GDM1 (cell line): ENCODE results near the gene EPB42.
"Not testable (repeated sequence)": the region's sequence is repeated elsewhere in the genome, so short reads cannot be mapped to it uniquely, and the experiment has no call there.

Experiments used
- DNase-seq: peaks from one replicate; lab custom pipeline; 2025; lab: John Stamatoyannopoulos, UW

EPB42 gene

DNA sequence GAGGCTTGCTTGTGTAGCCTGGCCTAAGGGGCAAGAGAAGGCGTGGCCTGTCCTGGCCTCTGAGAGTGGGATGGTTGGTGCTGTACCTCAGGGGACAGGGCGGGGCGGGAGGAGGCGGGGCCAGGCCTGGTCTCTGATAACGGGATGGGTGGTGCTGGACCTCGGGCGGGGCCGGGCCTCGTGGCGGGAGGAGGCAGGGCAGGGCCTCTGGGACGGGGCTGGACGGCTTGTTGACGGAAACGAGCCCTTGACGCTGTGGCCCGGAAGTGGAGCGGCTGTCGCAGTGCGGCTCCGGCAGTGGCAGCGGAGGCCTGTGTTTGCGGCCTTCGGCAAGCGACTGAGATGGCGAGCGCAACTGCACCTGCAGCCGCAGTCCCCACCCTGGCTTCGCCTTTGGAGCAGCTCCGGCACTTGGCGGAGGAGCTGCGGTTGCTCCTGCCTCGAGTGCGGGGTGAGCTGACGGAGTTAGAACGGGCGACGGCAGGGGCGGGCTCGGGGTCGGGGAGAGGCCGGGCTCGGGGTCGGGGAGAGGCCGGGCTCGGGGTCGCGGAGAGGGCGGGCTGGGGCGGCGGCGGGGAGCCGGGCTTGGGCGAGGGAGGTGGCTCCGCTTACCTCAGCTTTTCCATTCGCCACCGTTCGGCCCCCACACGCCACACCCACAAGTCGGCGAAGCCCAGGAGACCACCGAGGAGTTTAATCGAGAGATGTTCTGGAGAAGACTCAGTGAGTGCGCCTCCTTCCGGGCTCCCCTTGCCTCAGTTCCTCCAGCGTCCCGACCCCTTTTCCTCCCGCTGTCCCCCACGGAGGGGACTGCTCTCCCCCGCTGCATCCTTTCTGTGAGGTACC is 35.4 kb downstream of the EPB42 start, which contains the start of gene CCNDBP1:
Gene CCNDBP1, plus strand, starts transcription at position 247 of the 846 bp plus-strand sequence. Its CDS starts 96 bp downstream, at position 343.
- peak; percentile 86 for DNase-seq

DNA sequence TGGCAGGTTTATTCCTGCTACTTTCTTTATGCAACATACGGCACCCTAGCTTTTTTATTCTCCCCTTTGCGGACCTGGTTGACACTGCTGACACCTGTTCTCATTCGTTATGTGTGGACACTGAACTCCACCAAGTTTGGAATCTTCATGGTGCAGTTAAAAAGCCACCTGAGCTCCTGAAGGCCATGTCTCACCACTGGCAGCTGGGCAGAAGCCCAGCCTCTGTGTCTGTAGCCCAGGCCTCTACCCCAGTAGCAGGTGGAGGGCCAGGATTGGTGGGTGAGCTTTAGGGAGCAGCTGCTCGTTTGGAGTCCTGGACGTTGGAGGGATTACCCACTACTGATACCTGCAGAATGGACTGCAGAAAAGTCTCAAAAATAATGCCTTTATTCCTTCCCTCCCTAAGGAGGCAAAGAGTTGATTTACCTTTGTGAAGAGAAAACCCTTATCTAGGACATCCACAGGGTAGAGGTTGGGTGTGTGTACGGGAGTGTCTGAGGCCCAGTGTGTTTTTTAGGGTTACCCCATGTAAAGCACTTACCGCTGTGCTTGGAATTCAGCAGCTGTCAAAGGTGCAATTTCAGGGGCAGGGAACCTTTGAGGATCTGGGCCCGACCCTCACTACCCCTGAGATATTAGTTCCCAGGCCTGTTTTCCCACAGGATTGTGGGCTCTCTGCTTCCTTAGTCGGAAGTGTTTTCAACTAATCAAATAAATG is 36.3 kb downstream of the EPB42 start:
- DNase-seq, result no peak

DNA sequence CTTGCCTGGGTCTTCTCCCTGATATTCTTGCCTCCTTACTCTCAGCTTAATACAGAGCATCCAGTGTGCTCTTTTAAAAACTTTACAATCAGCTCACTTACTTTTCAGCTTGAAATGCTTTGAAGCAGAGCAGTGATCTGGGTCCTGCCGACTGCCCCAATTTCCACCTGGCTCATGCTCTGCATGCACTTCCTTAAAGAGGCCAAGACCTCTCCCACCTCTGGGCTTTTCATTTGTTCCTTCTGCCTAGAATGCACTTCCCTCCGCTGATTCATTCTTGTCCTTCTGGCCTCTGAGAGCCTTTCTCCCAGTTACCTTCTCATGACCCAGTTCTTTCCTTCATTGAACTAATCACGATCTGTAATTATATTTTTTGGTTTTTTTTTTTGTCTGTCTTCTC is 37.5 kb downstream of the EPB42 start:
- DNase-seq, result no peak

DNA sequence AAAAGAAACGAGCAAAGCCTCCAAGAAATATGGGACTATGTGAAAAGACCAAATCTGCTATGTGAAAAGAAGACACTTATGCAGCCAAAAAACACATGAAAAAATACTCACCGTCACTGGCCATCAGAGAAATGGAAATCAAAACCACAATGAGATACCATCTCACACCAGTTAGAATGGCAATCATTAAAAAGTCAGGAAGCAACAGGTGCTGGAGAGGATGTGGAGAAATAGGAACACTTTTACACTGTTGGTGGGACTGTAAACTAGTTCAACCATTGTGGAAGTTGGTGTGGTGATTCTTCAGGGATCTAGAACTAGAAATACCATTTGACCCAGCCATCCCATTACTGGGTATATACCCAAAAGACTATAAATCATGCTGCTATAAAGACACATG is 43.7 kb downstream of the EPB42 start:
- DNase-seq, result not testable (repeated sequence)

DNA sequence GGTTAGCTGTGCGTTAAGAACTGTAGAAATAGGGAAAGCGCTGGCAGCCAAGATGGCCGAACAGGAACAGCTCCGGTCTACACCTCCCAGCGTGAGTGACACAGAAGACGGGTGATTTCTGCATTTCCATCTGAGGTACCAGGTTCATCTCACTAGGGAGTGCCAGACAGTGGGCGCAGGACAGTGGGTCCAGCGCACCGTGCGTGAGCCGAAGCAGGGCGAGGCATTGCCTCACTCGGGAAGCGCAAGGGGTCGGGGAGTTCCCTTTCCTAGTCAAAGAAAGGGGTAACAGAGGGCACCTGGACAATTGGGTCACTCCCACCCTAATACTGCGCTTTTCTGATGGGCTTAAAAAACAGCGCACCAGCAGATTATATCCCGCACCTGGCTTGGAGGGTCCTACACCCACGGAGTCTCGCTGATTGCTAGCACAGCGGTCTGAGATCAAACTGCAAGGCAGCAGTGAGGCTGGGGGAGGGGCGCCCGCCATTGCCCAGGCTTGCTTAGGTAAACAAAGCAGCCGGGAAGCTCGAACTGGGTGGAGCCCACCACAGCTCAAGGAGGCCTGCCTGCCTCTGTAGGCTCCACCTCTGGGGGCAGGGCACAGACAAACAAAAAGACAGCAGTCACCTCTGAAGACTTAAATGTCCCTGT is 45.0 kb downstream of the EPB42 start:
- DNase-seq, result not testable (repeated sequence)

DNA sequence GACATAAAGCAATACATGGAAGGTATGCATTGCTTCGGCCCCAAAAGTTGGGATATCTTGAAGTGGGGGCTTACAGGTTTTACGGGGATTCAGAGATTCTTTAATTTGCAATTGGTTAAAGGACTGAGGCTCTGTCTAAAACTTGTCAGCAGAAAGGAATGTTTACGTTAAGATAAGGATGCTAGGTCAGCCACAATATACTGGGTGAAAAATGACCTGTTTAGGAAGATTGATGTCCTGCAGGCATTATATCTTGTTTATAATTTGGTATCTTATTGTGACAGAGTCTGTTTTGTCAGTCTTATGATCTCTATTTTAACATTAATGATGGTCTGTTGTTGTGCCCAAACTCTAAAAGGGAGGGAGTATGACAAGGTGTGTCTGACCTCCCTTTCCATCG is 50.9 kb downstream of the EPB42 start:
- DNase-seq, result no peak

DNA sequence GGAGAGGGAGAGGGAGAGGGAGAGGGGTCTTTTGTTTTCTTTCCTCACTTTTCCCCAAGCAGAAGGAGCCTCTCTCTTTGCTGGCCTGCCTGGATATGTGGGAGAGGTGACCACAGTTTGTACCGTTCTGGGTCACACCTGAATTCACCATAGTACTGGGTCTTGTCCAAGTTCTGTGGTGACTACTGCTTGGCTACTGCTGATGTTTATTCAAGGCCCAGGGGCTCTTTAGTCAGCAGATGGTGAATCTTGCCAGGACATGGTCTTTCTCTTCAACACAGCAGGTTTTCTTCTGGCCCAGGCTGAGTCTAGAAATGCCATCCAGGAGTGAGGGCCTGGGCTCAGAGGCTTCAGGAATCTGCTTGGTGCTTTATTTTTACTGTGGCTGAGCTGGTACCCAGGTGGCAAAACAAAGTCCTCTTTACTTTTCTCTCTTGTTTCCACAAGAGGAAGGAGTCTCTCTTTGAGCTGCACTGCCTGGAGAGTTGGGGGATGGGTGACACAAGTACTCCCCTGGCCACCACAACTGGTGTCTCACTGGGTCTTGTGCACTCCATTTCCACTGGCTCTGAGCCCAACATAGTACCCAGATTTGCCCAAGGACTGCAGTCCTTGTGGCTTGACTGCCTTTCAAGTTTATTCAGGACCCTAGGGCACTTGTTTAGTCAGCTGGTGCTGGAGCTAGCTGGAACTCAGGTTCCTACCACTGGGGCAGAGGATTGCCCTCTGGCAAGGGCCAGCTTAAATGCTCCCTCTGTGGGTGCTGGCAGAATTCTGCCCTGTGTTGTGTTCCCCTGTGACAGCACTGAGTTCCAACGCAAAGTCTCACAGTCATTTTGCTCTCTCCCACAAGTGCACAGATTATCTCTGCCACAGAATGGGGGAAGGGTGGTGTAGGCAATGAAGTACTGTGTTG is 52.4 kb downstream of the EPB42 start:
- no peak for DNase-seq

DNA sequence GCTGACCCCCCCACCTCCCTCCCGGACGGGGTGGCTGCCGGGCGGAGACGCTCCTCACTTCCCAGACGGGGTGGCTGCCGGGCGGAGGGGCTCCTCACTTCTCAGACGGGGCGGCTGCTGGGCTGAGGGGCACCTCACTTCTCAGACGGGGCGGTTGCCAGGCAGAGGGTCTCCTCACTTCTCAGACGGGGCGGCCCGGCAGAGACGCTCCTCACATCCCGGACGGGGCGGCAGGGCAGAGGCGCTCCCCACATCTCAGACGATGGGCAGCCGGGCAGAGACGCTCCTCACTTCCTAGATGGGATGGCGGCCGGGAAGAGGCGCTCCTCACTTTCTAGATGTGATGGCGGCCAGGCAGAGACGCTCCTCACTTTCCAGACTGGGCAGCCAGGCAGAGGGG is 53.6 kb downstream of the EPB42 start:
- DNase-seq, result not testable (repeated sequence)

DNA sequence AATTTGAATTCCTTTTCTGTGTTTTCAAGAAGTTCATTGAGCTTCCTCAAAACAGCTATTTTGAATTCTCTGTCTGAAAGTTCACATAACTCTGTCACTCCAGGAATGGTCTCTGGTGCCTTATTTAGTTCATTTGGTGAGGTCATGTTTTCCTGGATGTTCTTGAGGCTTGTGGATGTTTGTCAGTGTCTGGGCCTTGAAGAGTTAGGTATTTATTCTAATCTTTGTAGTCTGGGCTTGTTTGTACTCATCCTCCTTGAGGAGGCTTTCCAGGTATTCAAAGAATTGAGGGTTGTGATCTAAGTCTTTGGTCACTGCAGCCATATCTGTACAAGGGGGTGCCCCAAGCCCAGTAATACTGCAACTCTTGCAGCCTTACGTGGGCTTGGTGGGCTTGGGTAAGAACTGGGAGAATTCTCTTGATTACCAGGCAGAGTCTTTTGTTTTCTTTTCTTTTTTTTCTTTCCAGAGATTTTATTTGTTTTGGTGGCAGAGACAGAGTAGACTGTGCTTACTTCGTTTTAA is 55.0 kb downstream of the EPB42 start:
- DNase-seq, result no peak

DNA sequence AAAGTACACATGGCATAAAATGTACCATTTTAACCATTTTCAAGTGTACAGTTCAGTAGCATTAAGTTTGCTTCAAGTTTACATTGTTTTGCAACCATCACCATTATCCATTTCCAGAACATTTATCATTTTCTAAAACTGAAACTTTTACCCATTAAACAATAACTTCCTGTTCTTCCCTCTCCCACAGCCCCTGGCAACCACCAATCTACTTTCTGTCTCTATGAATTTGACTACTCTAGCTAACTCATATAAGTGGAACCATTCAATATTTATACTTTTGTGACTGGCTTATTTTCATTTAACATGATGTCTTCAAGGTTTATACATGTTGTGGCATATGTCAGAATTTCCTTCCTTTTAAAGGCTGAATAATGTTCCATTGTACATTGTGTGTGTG is 67.5 kb downstream of the EPB42 start:
- no peak for DNase-seq

DNA sequence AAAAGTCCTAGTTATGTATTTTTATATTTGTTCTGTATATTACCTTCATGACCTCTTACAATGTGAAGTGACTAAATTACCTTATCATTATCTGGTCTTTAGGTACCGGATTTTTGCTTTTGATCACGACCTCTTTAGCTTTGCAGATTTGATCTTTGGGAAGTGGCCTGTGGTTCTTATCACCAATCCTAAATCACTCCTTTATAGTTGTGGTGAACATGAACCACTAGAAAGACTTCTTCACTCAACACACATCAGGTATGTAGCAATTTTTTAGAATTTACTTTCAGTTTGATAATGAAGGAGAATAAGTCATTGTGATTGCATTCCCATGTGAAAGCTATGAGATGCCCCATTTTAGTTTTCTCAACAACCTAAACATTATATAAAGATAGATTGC is 69.1 kb downstream of the EPB42 start:
- DNase-seq, result no peak

DNA sequence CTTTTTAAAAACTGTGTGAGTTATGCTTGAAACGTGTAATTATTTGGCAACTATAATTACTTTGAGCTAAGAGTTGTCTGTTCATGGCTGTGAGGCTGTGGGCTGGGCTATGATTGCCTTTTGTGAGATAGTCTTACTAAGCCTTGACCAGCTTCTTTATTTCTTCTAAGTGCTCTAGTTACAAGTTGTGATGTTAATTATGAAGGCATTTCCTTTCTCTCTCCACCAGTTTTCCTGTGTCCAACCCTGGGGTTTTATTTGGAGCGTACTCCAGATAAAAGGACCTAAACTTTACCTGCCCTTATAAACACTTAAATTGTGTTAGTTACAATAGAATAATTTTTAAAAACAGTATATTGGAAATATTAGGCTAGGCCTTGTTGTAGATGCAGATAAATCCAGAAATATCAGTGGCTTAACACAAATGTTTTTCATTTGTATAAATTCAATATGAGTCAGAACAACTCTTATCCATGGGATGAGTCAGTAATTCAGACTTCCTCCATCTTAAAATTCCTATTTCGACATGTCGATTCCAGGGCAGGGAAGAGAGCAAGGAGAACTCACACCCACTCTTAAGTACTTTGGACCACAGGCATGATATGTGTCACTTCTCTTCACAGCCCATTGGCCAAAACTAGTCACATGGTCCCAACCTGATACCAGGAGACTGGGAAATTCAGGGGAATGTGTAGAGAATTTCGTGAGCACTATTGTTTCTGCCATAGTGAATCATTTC is 70.5 kb downstream of the EPB42 start:
- DNase-seq, result no peak
